ENCODE results near the gene MYO5A.

DNA sequence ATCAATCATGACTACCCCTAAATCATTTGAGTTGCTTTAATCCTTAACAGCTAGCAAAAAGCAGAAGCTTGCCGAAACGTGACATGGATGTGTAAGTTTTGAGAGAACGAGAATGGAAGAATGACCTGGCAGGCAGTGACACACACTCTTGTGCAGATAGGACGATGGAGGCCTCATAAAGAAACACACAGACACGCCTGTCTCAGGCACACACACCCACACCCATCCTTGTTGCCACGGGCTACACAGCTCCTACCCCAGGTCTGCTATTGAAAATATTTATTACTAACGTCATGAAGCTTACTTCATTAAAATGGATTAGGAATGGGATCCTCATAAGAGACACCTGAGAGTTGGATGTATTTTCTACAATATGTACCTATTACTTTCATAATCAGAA is 241.6 kb downstream of the MYO5A start:
- TF ChIP-seq, protein P1, sequence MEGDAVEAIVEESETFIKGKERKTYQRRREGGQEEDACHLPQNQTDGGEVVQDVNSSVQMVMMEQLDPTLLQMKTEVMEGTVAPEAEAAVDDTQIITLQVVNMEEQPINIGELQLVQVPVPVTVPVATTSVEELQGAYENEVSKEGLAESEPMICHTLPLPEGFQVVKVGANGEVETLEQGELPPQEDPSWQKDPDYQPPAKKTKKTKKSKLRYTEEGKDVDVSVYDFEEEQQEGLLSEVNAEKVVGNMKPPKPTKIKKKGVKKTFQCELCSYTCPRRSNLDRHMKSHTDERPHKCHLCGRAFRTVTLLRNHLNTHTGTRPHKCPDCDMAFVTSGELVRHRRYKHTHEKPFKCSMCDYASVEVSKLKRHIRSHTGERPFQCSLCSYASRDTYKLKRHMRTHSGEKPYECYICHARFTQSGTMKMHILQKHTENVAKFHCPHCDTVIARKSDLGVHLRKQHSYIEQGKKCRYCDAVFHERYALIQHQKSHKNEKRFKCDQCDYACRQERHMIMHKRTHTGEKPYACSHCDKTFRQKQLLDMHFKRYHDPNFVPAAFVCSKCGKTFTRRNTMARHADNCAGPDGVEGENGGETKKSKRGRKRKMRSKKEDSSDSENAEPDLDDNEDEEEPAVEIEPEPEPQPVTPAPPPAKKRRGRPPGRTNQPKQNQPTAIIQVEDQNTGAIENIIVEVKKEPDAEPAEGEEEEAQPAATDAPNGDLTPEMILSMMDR (IDR thresholded peaks at IDR 0.05; ENCODE audit: low read length): no peak
- no peak for TF ChIP-seq EZH2 (IDR thresholded peaks at IDR 0.05; ENCODE audit: borderline replicate concordance, low read length)
